ENCODE results near the gene WDR70.
"Not testable (repeated sequence)": the region's sequence is repeated elsewhere in the genome, so short reads cannot be mapped to it uniquely, and the experiment has no call there.

Gene WDR70

GRCh38 chr5:37379100-37379628, at the start of gene WDR70:
TSS of gene WDR70 (plus strand) at chr5:37379318. CDS start at chr5:37379368, 50 bp downstream.
- peak; percentile 83 to 86 for DNase-seq

GRCh38 chr5:37334754-37335153, 44.4 kb upstream of the WDR70 start:
- not testable (repeated sequence) for DNase-seq

GRCh38 chr5:37342741-37343140, 36.4 kb upstream of the WDR70 start:
- DNase-seq: not testable (repeated sequence)

DNA sequence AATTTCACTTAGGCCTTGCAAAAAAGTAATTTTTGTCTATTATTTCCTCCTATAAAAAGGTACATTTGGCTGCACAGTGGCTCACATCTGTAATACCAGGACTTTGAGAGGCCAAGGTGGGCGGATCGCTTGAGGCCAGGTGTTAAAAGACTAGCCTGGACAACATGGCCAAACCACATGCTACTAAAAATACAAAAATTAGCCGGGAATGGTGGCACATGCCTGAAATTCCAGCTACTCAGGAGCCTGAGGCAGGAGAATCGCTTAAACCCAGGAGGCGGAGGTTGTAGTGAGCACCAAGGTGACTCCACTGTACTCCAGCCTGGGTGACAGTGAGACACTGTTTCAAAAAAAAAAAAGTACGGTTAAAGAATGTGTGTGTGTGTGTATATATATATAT, 24.0 kb upstream of the WDR70 start:
- DNase-seq: no peak

- DNase-seq: no peak
Observed at GRCh38 chr5:37370550-37370863, 8.6 kb upstream of the WDR70 start.

DNA sequence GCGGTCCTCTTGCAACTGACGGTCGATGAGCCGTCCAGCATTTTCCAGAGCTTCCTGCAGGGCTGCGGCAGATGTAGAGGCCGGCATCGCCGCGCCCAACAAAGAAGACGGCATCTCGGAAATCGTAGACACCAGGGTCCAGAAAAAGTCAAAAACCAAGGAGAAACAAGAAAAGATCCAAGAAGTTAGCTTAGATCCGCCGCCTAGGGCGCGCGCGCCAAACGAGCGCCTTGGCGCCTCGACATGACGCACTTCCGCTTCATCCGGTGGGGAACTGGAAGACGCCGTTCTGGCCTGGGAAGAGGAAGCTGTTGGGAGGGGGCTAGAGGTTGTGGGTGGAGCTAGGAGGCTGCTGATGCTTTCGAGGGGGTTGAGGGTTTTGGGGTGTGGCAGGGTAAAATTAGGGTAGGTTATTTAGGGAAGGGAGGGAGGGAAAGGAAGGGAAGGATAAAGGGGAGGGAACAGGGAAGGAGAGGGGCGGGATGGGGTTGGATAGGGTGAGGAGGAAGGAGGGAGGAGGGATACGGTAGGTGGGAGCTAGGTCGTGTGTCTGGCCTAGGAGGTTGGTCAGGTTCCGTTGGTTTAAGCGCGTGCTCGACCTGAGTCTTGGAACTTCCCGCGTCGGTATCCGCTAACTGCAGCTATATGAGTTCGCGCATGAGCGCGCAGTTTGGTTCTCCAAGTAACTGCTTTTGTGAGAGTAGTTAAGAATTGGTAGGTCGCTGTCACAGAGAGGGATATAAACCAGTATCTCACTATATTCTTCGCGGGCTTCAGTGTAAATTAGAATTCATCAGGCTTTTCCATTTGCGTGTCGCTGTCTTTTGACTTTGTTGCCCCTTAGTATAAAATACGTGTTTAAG, 8.0 kb upstream of the WDR70 start, which contains the start of gene NUP155:
NUP155 (minus strand) TSS at position 243 of the 863 bp plus-strand sequence; CDS start at position 114, 129 bp downstream.
- DNase-seq: peak; percentile 91

DNA sequence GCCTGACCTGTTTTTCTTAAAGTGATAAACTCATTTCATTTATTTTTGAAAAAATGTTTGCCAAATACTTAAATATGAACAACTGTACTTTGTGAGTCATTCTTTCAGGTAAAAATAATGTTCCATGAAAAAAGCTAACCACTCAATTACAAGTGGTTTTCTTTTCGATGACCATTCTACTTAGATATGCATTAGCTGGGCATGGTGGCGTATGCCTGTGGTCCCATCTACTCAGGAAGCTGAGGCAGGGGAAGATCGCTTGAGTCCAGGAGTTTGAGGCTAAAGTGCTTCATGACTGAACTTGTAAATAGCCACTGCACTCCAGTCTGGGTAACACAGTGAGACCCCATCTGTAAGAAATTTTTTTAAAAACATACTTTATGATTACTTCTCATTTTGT, 4.0 kb upstream of the WDR70 start:
- DNase-seq: no peak

GRCh38 chr5:37378066-37378465, 1.1 kb upstream of the WDR70 start:
- DNase-seq: not testable (repeated sequence)

- no peak for DNase-seq
Observed at GRCh38 chr5:37391591-37391990, 12.5 kb downstream of the WDR70 start.

DNA sequence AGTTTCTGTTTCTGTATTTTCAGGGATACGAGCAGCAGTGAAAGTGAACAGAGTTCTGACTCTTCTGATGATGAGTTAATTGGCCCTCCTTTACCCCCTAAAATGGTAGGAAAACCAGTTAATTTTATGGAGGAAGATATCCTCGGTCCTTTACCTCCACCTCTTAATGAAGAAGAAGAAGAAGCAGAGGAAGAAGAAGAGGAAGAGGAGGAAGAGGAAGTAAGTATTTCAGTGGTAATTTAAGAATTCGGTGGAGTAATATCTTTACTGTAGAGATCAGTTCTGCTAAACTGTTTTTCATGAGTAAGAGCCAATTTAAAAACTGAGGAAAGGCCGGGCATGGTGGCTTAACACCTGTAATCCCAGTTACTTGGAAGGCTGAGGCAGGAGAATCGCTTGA, 17.2 kb downstream of the WDR70 start:
- DNase-seq: no peak

DNA sequence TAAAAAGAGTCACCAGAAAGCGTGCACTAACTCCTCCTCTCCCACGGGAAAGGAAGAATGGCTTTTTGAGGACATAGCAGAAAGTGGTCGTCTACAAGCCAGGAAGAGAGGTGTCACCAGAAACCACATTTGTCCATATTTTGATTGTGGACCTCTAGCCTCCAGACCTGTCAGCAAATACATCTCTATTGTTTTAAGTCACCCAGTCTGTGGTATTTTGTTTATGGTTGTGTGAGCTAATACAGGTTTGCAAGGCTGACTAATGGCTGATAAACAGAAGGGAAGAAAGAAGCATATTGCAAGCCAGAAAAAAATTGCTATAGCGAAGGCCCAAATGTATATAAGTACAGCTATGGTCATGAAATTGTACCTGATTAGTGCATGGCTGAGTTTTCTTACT, 21.4 kb downstream of the WDR70 start:
- no peak for DNase-seq

DNA sequence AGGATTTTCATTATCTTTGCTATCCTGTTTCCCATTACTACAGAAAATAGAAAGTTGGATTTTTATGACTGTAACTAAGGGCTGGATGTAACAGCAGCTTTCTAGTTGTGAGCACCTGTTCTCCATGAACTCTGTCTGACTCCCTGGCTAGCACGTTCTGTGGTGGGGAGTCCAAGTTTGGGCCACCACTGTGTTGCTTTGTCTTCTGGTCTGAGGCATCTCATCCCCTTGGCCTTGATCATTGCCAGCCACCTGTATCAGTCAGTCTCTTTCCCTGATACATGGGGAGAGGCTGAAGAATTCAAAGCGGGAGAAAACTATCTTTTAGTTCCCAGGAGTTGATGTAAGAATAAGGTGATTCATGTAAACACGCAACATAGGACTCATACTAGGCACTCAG, 33.4 kb downstream of the WDR70 start:
- no peak for DNase-seq

DNA sequence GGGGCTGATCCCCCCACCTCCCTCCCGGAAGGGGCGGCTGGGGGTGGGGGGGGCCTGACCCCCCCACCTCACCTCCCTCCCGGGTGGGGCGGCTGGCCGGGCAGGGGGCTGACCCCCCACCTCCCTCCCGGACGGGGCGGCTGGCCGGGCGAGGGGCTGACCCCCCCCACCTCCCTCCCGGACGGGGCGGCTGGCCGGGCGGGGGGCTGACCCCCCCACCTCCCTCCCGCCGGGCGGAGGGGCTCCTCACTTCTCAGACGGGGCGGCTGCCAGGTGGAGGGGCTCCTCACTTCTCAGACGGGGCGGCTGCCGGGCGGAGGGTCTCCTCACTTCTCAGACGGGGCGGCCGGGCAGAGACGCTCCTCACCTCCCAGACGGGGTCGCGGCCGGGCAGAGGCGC, 36.3 kb downstream of the WDR70 start:
- DNase-seq: not testable (repeated sequence)

- DNase-seq: no peak
Observed at GRCh38 chr5:37417347-37417746, 38.2 kb downstream of the WDR70 start.

DNA sequence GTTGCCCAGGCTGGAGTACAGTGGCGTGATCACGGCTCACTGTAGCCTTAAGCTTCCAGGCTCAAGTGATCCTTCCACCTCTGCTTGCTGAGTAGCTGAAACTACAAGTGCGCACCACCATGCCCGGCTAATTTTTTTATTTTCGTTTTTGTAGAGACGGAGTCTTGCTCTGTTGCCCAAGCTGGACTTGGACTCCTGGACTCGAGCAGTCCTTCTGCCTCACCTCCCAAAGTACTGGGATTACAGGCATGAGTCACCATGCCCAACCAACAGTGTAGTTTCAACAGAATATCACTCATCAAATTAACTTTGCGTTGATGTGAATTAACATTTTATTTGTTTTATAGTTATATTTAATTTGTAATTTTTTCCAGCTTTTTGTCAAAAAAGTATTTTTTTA, 45.3 kb downstream of the WDR70 start:
- no peak for DNase-seq

DNA sequence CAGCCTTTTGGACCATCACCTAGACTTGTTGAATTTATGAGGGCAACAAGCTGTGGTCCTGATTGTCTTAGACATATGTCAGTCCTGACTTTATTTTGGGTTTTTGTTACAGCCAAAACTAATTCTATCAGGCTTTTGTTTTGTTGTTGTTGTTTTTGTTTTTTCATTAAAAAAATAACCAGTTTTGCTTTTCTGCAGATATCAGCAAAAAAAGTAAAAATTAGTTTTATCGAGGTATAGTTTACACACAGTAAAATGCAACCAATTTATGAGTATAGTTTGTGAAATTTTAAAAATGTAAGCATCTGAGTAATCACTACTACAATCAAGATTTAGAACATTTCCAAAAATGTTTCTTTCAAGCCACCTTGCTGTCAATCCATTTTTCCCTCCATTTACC, 48.9 kb downstream of the WDR70 start:
- no peak for DNase-seq

DNA sequence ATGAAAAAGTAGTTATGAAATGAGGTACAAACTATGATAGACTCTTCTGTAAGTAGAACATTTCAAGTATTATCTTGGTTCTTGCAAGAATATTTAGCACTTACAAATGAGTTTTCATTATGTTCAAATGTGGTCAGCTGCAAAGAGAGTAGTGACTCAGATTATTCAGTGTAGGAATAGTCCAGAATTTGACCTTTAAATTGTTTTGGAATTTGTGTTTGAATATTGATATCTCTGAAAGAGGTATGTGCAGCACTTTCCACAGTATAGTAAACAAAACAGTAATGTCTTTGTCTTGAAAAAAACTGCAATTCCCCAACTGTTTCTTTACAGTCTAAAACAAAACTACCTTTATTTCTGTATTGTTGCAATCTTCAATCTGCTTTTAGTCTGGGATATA, 56.1 kb downstream of the WDR70 start:
- DNase-seq: no peak

- DNase-seq: no peak
Observed at GRCh38 chr5:37436146-37436934, 57.2 kb downstream of the WDR70 start.

- no peak for DNase-seq
Observed at GRCh38 chr5:37437711-37438110, 58.6 kb downstream of the WDR70 start.

DNA sequence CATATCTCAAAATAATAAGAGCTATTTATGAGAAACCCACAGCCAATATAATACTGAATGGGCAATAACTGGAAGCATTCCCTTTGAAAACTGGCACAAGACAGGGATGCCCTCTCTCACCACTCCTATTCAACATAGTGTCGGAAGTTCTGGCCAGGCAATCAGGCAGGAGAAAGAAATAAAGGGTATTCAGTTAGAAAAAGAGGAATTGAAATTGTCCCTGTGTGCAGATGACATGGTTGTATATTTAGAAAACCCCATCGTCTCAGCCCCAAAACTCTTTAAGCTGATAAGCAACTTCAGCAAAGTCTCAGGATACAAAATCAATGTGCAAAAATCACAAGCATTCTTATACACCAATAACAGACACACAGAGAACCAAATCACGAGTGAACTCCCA, 66.7 kb downstream of the WDR70 start:
- not testable (repeated sequence) for DNase-seq

- no peak for DNase-seq
Observed at GRCh38 chr5:37448941-37449340, 69.8 kb downstream of the WDR70 start.

DNA sequence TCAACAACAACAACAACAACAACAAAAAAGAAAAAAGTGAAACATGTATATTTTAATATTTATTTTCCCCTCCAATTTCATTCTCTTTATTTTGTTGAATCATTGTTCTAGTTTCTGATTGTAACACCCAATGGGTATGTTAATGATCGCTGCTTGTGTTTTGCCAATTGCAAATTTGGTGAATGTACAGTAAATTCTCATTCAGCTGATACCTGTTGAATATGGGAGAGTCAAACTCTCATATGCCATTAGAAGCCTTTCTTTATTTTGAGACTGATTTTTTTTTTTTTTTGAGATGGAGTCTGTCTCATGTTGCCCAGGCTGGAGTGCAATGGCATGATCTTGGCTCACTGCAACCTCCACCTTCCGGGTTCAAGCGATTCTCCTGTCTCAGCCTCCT, 72.9 kb downstream of the WDR70 start:
- not testable (repeated sequence) for DNase-seq

- DNase-seq: not testable (repeated sequence)
Observed at GRCh38 chr5:37453252-37453651, 74.1 kb downstream of the WDR70 start.

Measured in CD4-positive, alpha-beta T cell treated with Interleukin-4 for 1 hour (primary cell).